Esophagus squamous epithelium (tissue), 4 donors: Measurements from ENCODE around the gene KDSR.

Experiments
- POLR2A ChIP-seq, 4 donors: fragments of 450-650 bp; IDR thresholded peaks; one replicate each; pipeline ENCODE4 v1.6.1; 2017; ENCODE audit warnings: antibody characterized with exemption in 4 of 4, mild to moderate bottlenecking in 4 of 4, moderate library complexity in 3 of 4
- TF ChIP-seq, protein P1 (sequence below), 6 experiments: fragments of 450-650 bp in 4 of 6; fragments of 200-600 bp in 2 of 6; sonication (generic) in 2 of 6; IDR thresholded peaks; one replicate each; pipeline ENCODE4 v1.5.1; 2016 to 2019; ENCODE audit warnings: antibody characterized with exemption in 6 of 6, mild to moderate bottlenecking in 4 of 6, moderate library complexity in 4 of 6

DNA sequence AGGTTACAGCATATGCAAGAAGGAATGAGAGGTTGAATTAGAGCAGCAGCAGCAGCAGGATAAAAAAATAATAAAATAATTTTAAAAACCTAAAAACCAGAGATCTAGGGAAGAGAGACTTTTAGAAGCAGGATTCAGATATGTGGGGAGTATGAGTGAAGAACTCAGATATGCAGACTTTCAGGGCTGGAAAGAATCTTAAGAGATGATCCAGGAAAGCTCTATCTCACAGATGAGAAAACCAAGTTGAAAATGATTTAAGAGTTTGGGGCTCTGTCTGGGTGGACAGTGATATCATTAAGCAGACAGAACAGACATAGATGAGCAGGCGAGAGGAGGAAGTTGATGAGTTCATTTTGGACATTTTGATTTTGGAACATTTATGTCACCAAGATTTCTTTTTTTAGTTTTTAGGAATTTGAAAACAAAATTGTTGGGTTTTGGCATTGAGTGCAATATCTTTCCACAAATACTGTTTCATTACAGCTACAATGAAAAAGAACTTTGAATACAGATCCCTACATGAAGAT, 79.2 kb downstream of the KDSR start:
- TF ChIP-seq, protein P1, sequence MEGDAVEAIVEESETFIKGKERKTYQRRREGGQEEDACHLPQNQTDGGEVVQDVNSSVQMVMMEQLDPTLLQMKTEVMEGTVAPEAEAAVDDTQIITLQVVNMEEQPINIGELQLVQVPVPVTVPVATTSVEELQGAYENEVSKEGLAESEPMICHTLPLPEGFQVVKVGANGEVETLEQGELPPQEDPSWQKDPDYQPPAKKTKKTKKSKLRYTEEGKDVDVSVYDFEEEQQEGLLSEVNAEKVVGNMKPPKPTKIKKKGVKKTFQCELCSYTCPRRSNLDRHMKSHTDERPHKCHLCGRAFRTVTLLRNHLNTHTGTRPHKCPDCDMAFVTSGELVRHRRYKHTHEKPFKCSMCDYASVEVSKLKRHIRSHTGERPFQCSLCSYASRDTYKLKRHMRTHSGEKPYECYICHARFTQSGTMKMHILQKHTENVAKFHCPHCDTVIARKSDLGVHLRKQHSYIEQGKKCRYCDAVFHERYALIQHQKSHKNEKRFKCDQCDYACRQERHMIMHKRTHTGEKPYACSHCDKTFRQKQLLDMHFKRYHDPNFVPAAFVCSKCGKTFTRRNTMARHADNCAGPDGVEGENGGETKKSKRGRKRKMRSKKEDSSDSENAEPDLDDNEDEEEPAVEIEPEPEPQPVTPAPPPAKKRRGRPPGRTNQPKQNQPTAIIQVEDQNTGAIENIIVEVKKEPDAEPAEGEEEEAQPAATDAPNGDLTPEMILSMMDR (IDR thresholded peaks at IDR 0.05) = no peak
- TF ChIP-seq POLR2A (IDR thresholded peaks at IDR 0.05) = no peak
